ENCODE measurements around the gene ACTN1.

Gene ACTN1

GRCh38 chr14:68919129-68919927, 59.8 kb downstream of the ACTN1 start:
- no peak for DNase-seq (ENCODE audit: low read depth in 3 of 3)

GRCh38 chr14:68918612-68919011, 60.5 kb downstream of the ACTN1 start:
- DNase-seq (ENCODE audit: low read depth in 3 of 3), result no peak

DNA sequence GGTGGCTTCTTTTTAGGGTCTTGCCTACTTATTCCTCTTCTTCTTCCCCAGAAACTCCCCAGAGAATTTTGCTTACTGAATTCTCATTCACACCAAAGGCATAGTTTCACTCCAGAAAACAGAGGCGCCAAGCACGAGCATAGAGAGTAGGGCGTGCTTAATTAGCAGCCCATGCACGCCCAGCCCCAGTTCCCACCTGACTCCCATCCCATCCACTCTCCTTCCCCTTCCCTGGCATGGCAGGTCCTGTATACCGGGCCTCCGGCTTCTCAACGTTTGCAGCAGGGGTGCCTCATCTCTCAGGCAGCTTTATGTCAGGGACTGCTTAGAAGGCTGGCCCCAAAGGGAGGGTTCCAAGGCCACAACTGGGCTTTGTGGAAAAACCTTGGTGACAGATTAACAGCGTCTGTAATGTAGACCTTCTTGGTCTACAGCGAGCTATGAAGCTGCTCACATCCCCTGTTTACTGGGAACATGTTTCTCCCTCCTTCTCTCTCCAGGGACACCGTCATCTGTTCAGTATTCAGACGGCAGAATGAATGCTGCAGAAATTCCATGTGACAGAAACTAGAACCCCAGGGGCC, 62.7 kb downstream of the ACTN1 start:
- DNase-seq (ENCODE audit: low read depth in 3 of 3), result no peak

DNA sequence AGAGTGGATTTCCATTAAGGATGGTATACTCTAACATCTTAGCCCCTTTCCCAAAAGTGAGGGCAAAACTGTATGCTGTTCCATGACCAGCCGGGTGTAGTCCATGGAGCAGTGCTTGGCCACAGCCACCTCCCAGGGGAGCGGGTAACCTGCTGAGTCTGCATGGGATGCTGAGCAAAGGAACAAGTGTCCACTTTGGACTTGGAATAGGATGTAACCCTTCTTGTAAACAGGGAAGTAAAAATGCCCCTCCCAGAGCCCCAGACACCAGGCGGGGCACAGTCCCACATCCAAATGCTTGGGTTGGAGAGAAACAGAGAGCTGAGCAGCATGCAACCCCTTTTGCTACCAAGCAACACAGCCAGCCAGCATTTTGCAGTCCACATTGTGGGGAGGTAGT, 65.6 kb downstream of the ACTN1 start:
- no peak for DNase-seq (ENCODE audit: low read depth in 3 of 3)

DNA sequence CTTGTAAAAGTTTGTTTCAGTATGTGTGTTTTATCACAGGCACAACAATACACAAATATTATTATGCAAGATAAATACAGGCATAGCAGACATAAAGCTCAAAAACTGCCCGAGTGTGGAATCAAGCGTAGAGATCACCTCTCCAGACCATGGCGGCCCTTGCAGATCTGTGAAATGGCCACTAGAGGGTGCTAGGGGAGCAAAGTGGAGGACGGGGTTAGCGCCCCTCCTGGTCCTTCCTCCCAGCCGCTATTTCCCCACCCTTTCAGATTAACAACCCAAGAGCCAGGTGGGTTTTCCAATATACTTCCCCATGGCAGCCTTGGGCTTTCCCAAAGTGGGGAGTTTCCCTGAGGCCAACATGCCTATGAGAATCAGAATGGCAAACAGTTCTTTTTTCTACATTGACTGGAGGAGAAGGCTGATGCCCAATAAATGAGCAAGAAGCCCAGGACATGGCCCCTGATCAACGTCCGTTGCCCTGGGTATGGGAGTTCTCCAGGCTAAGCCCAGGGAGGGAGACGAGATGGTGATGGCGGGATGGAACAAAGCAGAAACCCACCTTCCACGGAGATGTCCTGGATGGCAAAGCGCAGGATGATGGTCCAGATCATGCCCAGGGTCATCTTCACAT, 67.4 kb downstream of the ACTN1 start:
- DNase-seq (ENCODE audit: low read depth in 3 of 3), result peak; percentile 46 to 67 (median 61)

GRCh38 chr14:68910540-68910939, 68.6 kb downstream of the ACTN1 start:
- no peak for DNase-seq (ENCODE audit: low read depth in 3 of 3)

DNA sequence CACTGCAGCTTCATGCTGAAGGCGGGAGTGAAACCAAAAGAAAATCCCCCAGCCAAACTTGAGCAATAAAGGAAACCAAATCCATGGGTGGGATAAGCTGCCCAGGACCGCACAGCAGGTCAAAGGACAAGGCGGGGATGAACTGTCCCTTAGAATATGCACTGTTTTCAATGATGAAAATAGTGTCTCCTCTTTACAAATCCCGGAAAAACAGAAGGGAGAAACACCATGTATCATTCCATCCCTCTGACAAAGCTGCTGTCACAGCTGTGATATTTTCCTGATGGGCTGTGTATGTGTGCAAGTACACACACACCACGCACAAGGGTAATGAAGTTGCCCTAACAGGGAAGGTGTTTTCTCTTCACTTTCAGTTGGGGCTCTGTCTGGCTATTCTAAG, 70.3 kb downstream of the ACTN1 start:
- DNase-seq (ENCODE audit: low read depth in 3 of 3), result no peak

DNA sequence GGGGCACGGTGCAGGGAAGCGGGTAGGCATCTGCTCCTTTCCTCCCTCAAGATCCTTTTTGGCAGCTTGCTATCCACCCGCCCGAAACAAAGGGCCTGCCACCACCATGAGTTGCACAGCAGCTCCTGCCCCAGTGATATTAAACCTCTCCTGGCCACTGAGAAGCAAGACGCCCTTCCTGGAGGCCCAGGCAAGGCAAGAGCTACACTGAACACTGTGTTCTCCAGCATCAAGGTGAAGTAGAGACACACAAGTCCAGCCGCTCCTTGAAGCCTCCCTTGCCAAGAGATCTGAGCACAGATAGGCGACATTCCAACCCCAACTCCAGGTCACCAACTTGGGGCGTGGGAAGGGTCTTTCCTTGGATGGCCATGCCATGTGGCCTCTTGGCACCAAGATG, 70.9 kb downstream of the ACTN1 start:
- no peak for DNase-seq (ENCODE audit: low read depth in 3 of 3)

DNA sequence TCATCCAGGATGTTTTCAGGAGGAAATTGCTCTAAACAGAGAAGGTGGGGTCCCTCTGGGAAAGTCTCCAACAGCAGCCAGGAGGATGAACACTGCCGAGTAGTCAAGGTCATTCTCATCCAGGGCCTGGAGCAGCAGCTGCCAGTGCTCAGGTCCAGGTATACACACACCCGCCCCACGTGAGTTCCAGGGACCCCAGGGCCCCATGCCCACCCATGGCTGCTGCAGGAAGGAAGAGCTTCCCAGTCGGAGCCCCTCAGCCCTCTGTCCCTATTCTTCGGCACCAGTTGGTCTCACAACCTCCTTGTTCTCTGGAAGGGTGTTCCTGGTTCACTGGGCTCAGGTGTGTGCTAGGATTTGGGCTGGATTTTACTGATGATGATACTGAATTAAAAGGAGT, 72.7 kb downstream of the ACTN1 start:
- no peak for DNase-seq (ENCODE audit: low read depth in 3 of 3)

DNA sequence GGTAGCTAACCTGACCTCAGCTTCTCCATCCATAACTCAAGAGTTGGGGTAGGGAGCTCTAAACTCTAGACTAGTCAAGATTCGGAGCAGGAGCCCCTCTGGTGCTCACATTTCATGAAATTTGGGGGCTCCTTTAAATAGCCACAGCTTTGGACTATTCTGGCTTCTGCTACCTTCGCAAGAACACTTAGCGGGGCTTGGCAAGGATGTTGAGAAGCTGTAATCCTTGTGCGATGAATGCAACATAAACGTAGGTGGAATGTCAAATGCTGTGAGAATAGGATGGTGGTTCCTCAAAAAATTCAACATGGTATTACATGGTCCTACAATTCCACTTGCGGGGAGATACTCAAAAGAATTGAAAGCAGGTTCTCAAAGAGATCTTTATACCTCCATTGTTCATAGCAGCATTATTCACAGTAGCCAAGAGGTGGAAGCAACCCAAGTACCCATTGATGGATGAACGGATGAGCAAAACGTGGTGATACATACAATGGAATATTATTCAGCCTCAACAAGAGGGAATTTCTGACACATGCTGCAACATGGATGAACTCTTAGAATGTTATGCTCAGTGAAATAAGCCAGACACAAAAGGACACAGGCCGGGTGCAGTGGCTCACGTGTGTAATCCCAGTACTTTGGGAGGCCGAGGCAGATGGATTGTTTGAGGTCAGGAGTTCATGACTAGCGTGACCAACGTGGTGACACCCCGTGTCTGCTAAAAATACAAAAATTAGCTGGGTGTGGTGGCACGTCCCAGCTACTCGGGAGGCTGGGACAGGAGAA, 73.8 kb downstream of the ACTN1 start:
- DNase-seq (ENCODE audit: low read depth in 3 of 3), result no peak

DNA sequence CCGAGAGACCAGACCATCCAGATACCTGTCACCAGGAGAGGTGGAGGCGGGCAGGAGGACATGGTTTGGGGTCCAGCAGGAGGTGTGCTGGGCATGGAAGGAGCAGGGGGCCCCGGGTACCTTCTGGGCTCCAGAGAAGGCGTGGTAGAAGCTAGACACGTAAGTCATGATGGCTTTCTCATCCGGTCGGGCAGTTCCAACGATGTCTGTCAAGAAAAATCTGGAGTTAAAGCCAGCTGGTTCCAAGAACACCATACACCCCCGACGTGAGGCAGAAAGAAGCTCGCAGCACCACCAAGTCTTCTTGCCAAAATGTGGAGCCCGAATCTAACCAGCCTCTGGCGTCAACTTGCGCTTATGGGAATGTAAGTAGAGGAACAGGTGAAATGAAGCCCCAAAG, 76.7 kb downstream of the ACTN1 start:
- DNase-seq (ENCODE audit: low read depth in 3 of 3), result no peak

DNA sequence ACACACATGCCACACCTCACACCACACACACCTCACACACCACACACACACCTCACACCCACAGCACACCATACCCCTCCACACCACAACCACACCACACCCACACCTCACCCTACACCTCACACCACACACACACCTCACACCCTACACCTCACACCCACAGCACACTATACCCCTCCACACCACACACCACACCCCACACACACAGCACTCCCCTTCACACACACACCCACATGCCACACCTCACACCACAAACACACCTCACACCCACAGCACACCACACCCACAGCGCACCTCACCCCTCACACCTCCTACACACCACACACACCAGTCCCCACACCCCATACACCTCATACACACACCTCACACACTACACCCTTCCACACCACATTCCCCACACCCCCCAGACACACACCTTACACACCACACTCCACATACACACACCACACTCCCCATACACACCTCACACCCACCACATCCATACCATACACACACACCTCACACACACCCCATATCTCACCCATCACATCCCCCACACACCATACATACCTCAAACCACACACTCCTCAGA, 80.0 kb downstream of the ACTN1 start:
- no peak for DNase-seq (ENCODE audit: low read depth in 3 of 3)

DNA sequence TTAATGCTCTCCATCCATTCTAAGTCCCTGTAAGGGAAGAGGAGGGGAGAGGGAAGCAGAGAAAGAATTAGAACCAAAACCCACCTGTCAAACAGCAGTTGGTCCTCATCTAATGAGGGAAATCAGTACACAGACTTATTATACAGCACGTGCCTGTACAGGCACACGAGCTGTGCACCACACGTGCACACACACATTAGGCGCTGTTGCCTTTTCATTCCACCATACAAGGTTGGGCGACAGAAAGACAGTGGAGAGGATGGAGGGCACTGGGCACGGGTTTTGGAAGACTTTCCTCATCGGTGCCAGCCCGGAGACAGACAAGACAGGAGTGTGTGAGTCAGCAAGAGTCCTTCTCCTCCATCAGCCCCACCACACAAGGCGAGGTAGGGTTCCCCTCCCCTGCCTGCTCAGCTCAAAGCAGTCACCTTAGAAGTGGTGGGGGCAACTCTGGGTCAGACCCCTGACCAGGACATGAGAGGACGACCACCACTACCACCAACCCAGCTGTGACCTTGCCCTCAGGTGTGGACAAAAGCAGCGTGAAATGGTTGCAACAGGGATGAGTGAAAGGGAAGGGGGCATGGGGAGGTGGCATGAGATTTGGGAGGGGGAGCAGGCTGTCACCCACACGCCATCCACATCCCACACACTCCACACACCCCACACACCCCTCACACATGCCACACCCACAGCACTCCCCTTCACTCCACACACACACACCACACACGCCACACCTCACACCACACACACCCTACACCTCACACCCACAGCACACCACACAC, 80.7 kb downstream of the ACTN1 start:
- DNase-seq (ENCODE audit: low read depth in 3 of 3), result no peak

- no peak for DNase-seq (ENCODE audit: low read depth in 3 of 3)
Measured at GRCh38 chr14:68897559-68898155, 81.4 kb downstream of the ACTN1 start.

DNA sequence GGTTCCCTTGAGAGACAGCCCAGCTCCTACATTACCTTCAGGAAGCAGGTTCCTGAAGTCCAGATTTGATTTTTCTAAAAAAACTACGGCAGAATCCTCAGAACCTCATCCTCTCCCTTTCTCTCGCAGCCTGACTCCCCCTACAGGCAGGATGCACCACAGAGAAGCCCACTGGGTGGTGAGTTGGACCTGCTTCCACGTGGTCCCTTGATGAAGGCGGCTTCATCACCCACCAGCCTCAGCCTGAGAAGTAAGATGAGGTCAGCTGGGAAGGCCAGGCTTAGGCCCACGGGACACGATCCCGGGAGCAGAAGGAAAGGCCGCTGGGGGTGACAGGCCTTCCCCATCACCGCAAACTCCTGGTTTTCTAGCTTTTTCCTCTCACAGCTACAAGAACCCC, 83.0 kb downstream of the ACTN1 start:
- DNase-seq (ENCODE audit: low read depth in 3 of 3), result no peak

- no peak for DNase-seq (ENCODE audit: low read depth in 3 of 3)
Measured at GRCh38 chr14:68894802-68895703, 84.0 kb downstream of the ACTN1 start.

DNA sequence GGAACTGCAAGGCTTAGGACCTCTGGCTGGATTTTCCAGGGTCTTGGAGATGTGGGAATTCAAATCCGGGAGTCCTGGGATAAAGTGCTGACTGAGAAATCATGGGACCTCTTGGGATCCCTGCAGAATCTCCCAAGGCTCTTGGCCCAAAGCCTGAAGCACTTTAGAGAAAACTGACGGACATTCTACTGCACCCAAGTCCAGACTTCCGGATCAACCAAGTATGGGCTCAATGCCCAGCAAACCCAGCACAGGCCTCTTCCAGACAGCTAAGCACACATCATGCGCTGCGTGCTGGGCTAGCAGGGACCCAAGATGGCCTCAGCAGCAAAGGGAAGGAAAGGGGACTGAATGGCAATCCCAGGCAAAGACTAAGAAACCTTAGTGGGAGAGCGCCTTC, 85.0 kb downstream of the ACTN1 start:
- DNase-seq (ENCODE audit: low read depth in 3 of 3), result no peak

- DNase-seq (ENCODE audit: low read depth in 3 of 3), result no peak
Measured at GRCh38 chr14:68893566-68893965, 85.5 kb downstream of the ACTN1 start.

DNA sequence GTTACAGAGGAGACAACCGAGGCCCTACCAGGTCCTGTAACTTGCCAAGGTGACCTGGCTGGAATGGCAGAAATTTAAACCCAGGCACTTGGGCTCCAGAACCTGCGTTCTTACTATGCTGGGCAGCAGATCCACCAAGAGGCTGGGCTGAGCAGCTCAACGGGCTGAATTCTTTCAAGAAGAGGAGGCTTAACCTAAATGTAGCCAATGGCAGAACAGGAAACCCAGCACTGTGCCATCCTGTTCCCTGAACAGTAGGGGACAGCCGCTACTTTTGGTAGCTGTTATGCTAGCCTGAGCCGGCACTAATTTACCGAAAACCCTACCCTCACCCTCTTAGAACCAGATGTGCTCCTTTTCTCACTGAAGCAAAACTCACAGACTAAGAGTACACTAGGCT, 86.1 kb downstream of the ACTN1 start:
- DNase-seq (ENCODE audit: low read depth in 3 of 3), result no peak
